ENCODE data around the gene TMTC1. TPM values are rescaled to one million over a fixed set of nuclear protein-coding genes. Genes with fewer than 3 reads are reported as not detected.
"Not testable (repeated sequence)": the region's sequence is repeated elsewhere in the genome, so short reads cannot be mapped to it uniquely, and the experiment has no call there.

Gene TMTC1
- polyA plus RNA-seq, 3 donors from 2014 or later, result not detected

DNA sequence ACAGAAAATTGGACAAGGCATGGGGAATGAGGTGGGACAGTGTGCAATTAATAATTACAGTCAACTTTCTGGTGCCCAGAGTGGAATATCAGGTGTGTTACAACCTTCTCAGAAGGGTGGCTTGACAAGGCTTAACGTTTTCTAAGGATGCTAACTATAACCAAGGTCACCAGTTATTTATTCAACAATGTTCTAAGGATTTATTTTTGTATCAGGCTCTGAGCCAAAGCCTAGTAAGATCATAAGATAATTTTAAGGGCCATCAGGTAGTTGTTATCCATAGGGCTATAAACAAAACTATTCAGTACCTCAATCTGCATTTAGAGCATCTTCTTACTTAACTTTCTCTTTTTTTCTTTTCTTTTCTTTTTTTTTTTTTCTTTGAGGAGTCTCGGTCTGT lies 134.0 kb downstream of the TMTC1 start:
- Mint-ChIP-seq H3K36me3 (no peaks in the 10 kb centered on the region), H3K4me3 (no peak overlapping the region), H3K27ac (no peak overlapping the region), H3K27me3 (ENCODE audit: low read depth in 3 of 3) (peaks cover 0 to 6% (median 3%) of the 10 kb centered on the region in 3 donors), H3K9me3 (peaks cover 0 to 5% (median 0%) of the 10 kb centered on the region in 6 donors), H3K4me1 (no peaks in the 10 kb centered on the region)
- DNase-seq, result no peak

DNA sequence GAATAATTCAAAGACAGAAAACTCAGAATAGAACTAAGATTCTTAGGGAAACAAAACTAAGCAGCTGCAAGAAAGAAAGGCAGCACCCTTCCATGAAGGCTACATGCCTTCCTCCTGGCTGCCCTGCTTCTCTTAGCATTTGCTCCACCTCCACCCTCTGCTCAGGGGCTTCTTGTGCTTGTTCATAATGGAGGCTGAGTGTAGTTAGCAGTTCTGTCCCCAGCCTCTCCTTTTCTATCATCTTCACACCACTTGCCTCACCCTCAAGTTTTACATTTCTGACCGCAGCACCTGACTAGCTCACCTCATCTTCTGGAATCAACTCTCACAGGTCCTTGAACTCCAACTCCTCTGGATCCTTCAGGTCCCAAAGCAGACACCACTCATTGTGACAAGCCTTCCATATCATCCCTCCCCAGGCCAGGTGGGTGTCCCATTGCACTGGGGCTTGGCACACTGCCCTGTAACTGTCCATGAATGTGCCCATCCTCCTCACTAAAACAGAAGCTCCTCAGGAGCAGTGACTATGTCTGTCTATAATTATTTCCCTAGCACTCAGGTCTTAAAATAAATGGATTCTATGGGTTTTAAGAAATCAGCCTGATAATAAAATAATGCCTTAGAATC lies 139.1 kb downstream of the TMTC1 start:
- Mint-ChIP-seq H3K4me3 (no peak overlapping the region), H3K36me3 (no peaks in the 10 kb centered on the region), H3K27me3 (ENCODE audit: low read depth in 3 of 3) (peaks cover 0 to 2% (median 2%) of the 10 kb centered on the region in 3 donors), H3K4me1 (no peaks in the 10 kb centered on the region), H3K27ac (no peak overlapping the region), H3K9me3 (peaks cover 0 to 4% (median 0%) of the 10 kb centered on the region in 6 donors)
- no peak for DNase-seq

DNA sequence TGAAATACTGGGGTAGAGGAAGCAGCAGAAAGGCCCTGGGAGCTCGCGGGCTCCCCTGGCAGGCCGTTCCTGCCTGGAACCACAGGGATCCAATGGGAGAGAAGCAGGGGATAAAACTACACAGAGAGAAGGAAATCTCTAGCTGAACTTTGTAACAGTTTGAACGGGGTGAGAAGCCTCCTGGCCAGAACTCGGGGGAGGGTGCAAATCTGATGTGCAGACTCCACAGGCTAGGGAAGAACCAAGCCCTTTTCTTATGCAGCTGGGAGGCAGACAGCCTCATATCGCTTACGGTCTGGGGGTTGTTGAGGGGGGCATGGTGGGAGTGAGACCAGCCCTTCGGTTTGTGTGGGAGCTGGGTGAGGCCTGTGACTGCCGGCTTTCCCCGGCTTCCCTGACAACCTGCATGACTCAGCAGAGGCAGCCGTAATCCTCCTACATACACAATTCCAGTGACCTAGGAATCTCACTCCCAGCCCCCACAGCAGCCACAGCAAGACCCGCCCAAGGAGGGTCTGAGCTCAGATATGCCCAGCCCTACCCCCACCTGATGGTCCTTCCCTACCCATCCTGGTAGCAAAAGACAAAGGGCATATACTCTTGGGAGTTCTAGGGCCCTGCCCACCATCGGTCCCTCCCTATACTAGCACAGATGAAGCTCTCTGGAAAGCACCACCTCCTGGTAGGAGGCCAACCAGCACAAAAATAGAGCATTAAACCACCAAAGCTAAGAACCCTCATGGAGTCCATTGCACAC lies 143.0 kb downstream of the TMTC1 start:
- Mint-ChIP-seq H3K27me3 (ENCODE audit: low read depth in 3 of 3) (peaks cover 0 to 2% (median 0%) of the 10 kb centered on the region in 3 donors), H3K27ac (no peak overlapping the region), H3K36me3 (no peaks in the 10 kb centered on the region), H3K4me3 (no peak overlapping the region), H3K9me3 (peaks cover 0 to 5% (median 3%) of the 10 kb centered on the region in 6 donors), H3K4me1 (no peaks in the 10 kb centered on the region)
- no peak for DNase-seq

DNA sequence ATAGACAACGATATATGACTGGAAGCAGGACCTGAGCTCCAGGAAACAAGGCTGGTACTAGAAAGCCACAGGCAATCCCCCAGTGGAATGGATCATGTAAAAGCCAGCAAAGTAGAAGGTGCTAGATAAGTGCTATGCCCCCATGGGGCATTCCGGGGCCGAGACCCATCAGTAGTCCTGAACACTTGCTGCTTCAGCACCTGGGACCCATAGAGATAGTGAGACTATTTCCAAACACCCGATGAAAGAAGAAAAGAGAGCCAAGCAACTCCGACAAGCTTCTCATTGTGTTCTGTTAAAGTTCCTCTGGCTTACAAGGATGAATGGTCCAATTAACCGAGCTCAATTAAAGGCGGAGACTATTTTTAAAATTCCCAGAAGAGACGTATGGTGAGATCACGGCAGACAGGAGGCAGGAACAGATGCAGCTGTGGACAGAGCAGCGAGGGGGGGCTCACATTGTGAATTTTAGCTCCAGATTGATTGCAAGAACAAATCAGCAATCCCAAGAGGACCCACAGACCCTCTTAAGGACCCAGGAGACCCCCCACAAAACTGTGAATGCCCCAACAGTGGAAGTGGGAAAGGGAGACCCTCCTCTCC lies 143.7 kb downstream of the TMTC1 start:
- no peak overlapping the region for H3K4me3 Mint-ChIP-seq
- no peak for DNase-seq
- peaks cover 0 to 8% (median 3%) of the 10 kb centered on the region in 6 donors for H3K9me3 Mint-ChIP-seq
- H3K4me1 Mint-ChIP-seq, result no peaks in the 10 kb centered on the region
- H3K27me3 Mint-ChIP-seq (ENCODE audit: low read depth in 3 of 3), result peaks cover 0 to 2% (median 0%) of the 10 kb centered on the region in 3 donors
- H3K36me3 Mint-ChIP-seq, result no peaks in the 10 kb centered on the region
- H3K27ac Mint-ChIP-seq, result no peak overlapping the region

DNA sequence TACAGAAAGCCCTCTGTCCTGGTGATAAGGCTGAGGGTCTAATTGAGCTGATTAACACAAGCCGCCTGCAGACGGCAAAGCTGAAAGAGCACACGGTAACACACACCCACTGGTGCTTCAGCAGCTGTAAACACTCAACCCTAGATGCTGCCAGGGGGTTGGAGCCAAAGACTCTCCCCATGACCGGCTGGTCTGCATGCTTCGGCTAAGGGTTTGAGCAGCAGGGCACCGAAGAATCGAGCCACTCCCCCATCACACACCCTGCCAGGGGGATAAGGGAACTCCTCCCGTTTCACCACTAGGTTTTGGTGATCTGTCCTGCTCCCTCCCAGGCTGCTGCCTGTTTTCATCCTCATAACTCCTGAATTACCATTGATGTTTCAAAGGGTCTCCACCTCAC lies 145.2 kb downstream of the TMTC1 start:
- H3K36me3 Mint-ChIP-seq, result no peaks in the 10 kb centered on the region
- no peak overlapping the region for H3K27ac Mint-ChIP-seq
- H3K4me1 Mint-ChIP-seq, result no peaks in the 10 kb centered on the region
- peaks cover 0 to 8% (median 4%) of the 10 kb centered on the region in 6 donors for H3K9me3 Mint-ChIP-seq
- no peak for DNase-seq
- no peak overlapping the region for H3K4me3 Mint-ChIP-seq
- H3K27me3 Mint-ChIP-seq (ENCODE audit: low read depth in 3 of 3), result peaks cover 0 to 2% (median 0%) of the 10 kb centered on the region in 3 donors

DNA sequence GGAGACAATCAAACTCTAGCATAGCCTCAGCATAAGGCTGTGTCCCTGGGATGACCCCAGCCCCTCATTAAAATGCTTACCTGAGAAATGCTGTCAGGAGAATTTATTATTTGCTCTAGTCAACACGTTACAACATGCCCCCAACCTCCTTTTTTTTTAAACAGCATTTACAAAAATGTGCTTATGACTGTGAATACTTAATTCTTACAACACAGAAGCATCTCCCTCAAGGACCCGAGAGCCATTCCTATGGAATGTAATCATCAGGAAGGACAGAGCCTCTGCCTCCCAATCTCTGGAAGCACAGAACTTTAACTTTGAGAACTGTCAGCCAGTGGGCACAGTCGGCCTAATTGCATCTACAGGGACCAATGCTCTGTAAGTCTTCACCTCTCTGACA lies 149.7 kb downstream of the TMTC1 start:
- Mint-ChIP-seq H3K9me3 (peaks cover 0 to 9% (median 3%) of the 10 kb centered on the region in 6 donors), H3K27ac (no peak overlapping the region), H3K4me1 (no peaks in the 10 kb centered on the region), H3K36me3 (no peaks in the 10 kb centered on the region), H3K27me3 (ENCODE audit: low read depth in 3 of 3) (peaks cover 0 to 3% (median 2%) of the 10 kb centered on the region in 3 donors), H3K4me3 (no peak overlapping the region)
- no peak for DNase-seq

DNA sequence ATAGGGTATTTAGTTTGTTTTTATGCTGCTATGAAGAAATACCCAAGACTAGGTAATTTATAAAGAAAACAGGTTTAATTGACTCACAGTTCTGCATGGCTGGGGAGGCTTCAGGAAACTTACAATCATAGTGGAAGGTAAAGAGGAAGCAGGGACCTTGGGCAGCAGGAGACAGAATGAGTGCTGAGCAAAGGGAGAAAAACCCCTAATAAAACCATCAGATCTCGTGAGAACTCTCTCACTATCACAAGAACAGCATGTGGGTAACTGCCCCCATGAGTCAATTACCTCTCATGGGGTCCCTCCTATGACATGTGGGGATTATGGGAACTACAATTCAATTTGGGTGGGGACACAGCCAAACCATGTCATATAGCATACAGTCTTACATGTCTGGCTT lies 153.6 kb downstream of the TMTC1 start:
- H3K27ac Mint-ChIP-seq; H3K4me1 Mint-ChIP-seq; H3K4me3 Mint-ChIP-seq; DNase-seq; H3K9me3 Mint-ChIP-seq; H3K36me3 Mint-ChIP-seq; H3K27me3 Mint-ChIP-seq (ENCODE audit: low read depth in 3 of 3): not testable (repeated sequence)

DNA sequence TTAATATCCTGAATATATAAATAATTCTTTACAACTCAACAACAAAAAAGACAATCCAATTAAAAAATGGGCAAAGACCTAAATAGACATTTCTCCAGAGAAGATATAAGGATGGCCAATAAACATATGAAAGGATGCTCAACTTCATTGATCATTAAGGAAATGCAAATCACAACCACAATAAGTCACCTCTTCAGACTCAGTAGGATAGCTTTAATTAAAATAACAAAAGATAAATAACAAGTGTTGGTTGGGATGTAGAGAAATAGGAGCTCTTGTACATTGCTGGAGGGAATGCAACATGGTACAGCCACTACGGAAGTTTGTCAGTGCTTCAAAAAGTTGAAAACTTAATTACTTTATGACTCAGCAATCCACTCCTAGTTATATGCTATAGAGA lies 156.5 kb downstream of the TMTC1 start:
- peaks cover 0 to 2% (median under 1%) of the 10 kb centered on the region in 6 donors for H3K9me3 Mint-ChIP-seq
- peaks cover 0 to 5% (median 3%) of the 10 kb centered on the region in 3 donors for H3K27me3 Mint-ChIP-seq (ENCODE audit: low read depth in 3 of 3)
- H3K27ac Mint-ChIP-seq, result no peak overlapping the region
- no peak overlapping the region for H3K4me3 Mint-ChIP-seq
- H3K36me3 Mint-ChIP-seq, result no peaks in the 10 kb centered on the region
- no peaks in the 10 kb centered on the region for H3K4me1 Mint-ChIP-seq
- no peak for DNase-seq

DNA sequence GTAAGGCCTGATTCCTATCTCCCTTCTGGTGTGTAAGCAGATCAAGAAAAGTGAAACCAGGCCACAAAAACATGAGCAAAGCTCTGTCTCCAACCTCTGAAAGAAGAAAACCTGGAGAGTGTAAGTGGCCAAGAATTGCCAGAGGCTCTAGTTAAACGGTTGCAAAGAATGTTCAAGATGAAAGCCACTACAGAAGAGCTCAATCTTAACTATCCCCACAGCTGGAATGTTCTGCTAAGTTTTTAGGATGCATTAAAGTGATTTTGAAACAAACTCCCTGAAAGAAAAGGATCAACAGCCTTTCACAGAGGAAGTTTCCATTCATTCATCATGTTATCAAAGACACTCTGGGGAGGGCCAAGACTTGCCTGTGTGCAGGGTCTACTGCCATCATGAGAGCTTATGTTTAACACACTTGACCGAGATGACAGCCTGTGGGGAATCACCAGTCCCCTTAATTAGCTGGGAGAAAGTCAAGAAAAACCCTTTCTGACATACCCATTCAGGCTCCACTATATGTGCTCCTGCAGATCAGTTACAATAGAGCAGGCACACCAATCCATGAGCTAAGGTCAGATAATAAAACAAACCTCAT lies 158.3 kb downstream of the TMTC1 start:
- H3K9me3 Mint-ChIP-seq, result peaks cover 0 to 7% (median under 1%) of the 10 kb centered on the region in 6 donors
- H3K27me3 Mint-ChIP-seq (ENCODE audit: low read depth in 3 of 3), result peaks cover 0 to 5% (median 3%) of the 10 kb centered on the region in 3 donors
- DNase-seq, result no peak
- H3K4me3 Mint-ChIP-seq, result no peak overlapping the region
- H3K27ac Mint-ChIP-seq, result no peak overlapping the region
- H3K4me1 Mint-ChIP-seq, result no peaks in the 10 kb centered on the region
- H3K36me3 Mint-ChIP-seq, result no peaks in the 10 kb centered on the region

DNA sequence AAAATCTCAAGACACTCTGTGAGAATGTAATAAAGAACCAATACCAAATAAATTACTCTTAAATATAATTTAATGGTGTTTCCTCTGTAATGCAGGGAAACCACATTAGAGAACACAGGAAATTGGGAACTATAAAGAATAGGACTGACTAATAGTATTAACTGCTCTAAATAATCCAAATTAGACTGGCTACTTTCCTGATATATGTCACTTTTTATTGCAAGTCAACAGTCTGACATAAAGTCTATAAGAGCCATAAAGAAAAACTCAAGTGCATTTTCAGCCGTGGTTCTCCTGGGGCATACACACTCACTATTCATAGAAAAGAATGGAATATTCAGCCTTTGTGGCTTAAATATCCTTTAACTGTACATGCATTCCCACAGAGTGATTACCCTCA lies 161.5 kb downstream of the TMTC1 start:
- peaks cover 0 to 13% (median 0%) of the 10 kb centered on the region in 6 donors for H3K9me3 Mint-ChIP-seq
- no peak overlapping the region for H3K4me3 Mint-ChIP-seq
- H3K27ac Mint-ChIP-seq, result no peak overlapping the region
- H3K36me3 Mint-ChIP-seq, result no peaks in the 10 kb centered on the region
- no peak for DNase-seq
- H3K4me1 Mint-ChIP-seq, result no peaks in the 10 kb centered on the region
- peaks cover 0 to 3% (median 0%) of the 10 kb centered on the region in 3 donors for H3K27me3 Mint-ChIP-seq (ENCODE audit: low read depth in 3 of 3)

DNA sequence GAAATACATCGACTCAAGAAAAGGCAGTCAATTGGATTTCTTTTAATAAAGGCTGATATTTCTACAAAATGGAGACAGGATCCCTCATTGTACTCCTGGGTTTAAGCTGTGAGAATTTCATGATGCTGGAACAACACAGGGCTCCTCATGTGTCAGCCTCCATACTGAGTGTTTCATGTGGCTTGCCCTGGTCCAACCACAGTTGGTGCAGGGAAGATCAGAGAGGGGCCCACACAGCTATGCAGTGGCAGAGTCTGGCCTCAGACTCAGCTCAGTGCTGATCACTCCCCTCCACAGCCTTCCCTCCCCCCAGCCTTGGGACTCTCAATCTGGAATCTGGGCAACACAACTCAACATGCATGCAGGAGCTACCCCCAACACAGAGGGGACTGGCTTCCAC lies 163.7 kb downstream of the TMTC1 start:
- H3K27ac Mint-ChIP-seq, result no peak overlapping the region
- H3K4me1 Mint-ChIP-seq, result no peaks in the 10 kb centered on the region
- H3K27me3 Mint-ChIP-seq (ENCODE audit: low read depth in 3 of 3), result peaks cover 0 to 3% (median 0%) of the 10 kb centered on the region in 3 donors
- H3K9me3 Mint-ChIP-seq, result peaks cover 0 to 13% (median 0%) of the 10 kb centered on the region in 6 donors
- no peaks in the 10 kb centered on the region for H3K36me3 Mint-ChIP-seq
- no peak overlapping the region for H3K4me3 Mint-ChIP-seq
- no peak for DNase-seq

DNA sequence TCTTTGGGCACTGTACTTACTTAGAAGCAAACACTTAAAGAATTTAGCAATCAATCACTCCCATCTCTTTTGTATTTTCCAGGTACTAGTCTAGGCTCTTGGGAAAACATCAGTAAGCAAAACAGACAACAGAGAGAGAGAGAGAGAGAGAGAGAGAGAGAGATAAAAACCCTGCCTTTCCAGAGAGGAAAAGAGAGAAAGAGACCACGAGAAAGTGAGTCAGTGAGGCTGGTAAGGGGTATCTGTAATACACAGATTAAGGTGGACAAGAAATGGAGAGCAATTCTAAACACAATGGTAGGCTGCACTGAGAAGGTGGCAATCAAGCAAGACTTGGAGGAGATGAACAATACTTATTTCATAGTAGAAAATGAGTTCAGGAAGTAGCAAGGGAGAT lies 166.3 kb downstream of the TMTC1 start:
- Mint-ChIP-seq H3K4me1 (no peaks in the 10 kb centered on the region), H3K4me3 (no peak overlapping the region), H3K36me3 (no peaks in the 10 kb centered on the region), H3K27ac (no peak overlapping the region), H3K27me3 (ENCODE audit: low read depth in 3 of 3) (no peaks in the 10 kb centered on the region), H3K9me3 (peaks cover 0 to 14% (median 0%) of the 10 kb centered on the region in 6 donors)
- DNase-seq, result no peak

DNA sequence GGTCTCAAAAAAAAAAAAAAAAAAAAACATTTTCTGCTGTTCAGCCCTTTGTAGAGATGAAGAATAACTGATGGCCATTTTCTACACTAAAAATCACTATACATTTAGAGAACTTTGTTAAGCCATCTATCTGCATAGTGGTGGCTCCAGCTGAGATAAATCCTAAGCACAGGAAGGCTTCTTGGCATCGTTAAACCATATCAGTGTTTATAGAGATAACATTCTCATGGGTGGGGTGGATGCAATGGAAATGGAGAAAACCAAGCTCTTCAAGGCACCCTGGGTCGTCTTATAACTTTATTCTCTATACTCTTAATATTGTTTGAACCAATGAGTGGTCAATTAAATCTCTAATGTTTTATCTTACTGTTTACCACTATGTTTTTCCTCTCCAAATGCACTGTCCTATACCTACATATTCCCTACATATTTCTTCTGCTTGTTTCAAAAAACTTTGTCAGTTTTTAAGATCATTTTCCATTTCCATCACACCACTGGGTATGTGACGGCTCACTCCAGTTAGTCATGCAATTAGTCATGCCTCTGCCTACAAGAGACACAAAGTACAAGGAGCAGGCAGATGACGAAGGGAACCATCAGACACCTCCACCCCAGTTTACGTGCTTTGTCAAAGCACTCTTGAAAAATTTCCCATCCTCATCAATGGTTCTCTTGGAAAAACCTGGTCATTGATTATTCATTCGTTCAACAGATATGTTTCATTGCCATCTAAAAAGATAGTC lies 166.9 kb downstream of the TMTC1 start:
- H3K9me3 Mint-ChIP-seq, result peaks cover 0 to 14% (median 0%) of the 10 kb centered on the region in 6 donors
- H3K4me1 Mint-ChIP-seq, result no peaks in the 10 kb centered on the region
- no peak overlapping the region for H3K4me3 Mint-ChIP-seq
- DNase-seq, result no peak
- H3K27me3 Mint-ChIP-seq (ENCODE audit: low read depth in 3 of 3), result no peaks in the 10 kb centered on the region
- no peak overlapping the region for H3K27ac Mint-ChIP-seq
- no peaks in the 10 kb centered on the region for H3K36me3 Mint-ChIP-seq

Measured in immature natural killer cell (primary cell).